HL-60 (cell line): ENCODE results near the gene PPP1R9A.

ENCODE experiments used
- DNase-seq, 2 experiments: peaks; one replicate each; pipeline ENCODE4 v3.0.0-alpha.2; 2010 to 2020; ENCODE audit warnings: low read depth in 1 of 2, low spot score in 1 of 2
- H3K27ac ChIP-seq: fragments of 250-450 bp; sonication (Bioruptor Pico); replicated peaks from 2 replicates; pipeline ENCODE4 v1.5.1; 2020; ENCODE audit warnings: mild to moderate bottlenecking, moderate library complexity
- H3K27me3 ChIP-seq: fragments of 250-450 bp; sonication (Bioruptor Pico); 2 replicates; pipeline ENCODE4 v1.5.1; 2021; ENCODE audit warnings: mild to moderate bottlenecking, moderate library complexity; ENCODE audit not compliant: insufficient read depth, poor library complexity, severe bottlenecking
- H3K4me3 ChIP-seq: replicated peaks from 2 replicates; pipeline ENCODE4 v1.5.1; 2011; ENCODE audit warnings: mild to moderate bottlenecking, control low read depth, low read length; ENCODE audit not compliant: insufficient read depth
- GABPA ChIP-seq: IDR thresholded peaks from 2 replicates; pipeline ENCODE4 v1.6.1; 2012; ENCODE audit warnings: low read depth
- POLR2AphosphoS5 ChIP-seq: IDR thresholded peaks from 2 replicates; pipeline ENCODE4 v1.6.1; 2012; ENCODE audit warnings: low read depth
- SPI1 ChIP-seq: IDR thresholded peaks from 2 replicates; pipeline ENCODE4 v1.6.1; 2012; ENCODE audit warnings: low read depth, mild to moderate bottlenecking, borderline replicate concordance
- TF ChIP-seq, protein P1 (sequence below): IDR thresholded peaks from 2 replicates; pipeline ENCODE4 v1.6.1; 2012; ENCODE audit warnings: low read depth; ENCODE audit not compliant: insufficient replicate concordance
- TF ChIP-seq, protein P2 (sequence below): IDR thresholded peaks from one replicate; pipeline ENCODE4 v1.5.1; 2011; ENCODE audit warnings: low read length, control low read depth, inconsistent platforms; ENCODE audit not compliant: insufficient read depth

The PPP1R9A gene

GRCh38 chr7:95276114-95276513 is 368.7 kb downstream of the PPP1R9A start:
- H3K27ac ChIP-seq, result no peak overlapping the region
- no peak for TF ChIP-seq SPI1
- TF ChIP-seq, protein P1, sequence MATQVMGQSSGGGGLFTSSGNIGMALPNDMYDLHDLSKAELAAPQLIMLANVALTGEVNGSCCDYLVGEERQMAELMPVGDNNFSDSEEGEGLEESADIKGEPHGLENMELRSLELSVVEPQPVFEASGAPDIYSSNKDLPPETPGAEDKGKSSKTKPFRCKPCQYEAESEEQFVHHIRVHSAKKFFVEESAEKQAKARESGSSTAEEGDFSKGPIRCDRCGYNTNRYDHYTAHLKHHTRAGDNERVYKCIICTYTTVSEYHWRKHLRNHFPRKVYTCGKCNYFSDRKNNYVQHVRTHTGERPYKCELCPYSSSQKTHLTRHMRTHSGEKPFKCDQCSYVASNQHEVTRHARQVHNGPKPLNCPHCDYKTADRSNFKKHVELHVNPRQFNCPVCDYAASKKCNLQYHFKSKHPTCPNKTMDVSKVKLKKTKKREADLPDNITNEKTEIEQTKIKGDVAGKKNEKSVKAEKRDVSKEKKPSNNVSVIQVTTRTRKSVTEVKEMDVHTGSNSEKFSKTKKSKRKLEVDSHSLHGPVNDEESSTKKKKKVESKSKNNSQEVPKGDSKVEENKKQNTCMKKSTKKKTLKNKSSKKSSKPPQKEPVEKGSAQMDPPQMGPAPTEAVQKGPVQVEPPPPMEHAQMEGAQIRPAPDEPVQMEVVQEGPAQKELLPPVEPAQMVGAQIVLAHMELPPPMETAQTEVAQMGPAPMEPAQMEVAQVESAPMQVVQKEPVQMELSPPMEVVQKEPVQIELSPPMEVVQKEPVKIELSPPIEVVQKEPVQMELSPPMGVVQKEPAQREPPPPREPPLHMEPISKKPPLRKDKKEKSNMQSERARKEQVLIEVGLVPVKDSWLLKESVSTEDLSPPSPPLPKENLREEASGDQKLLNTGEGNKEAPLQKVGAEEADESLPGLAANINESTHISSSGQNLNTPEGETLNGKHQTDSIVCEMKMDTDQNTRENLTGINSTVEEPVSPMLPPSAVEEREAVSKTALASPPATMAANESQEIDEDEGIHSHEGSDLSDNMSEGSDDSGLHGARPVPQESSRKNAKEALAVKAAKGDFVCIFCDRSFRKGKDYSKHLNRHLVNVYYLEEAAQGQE, result no peak
- TF ChIP-seq, protein P2, sequence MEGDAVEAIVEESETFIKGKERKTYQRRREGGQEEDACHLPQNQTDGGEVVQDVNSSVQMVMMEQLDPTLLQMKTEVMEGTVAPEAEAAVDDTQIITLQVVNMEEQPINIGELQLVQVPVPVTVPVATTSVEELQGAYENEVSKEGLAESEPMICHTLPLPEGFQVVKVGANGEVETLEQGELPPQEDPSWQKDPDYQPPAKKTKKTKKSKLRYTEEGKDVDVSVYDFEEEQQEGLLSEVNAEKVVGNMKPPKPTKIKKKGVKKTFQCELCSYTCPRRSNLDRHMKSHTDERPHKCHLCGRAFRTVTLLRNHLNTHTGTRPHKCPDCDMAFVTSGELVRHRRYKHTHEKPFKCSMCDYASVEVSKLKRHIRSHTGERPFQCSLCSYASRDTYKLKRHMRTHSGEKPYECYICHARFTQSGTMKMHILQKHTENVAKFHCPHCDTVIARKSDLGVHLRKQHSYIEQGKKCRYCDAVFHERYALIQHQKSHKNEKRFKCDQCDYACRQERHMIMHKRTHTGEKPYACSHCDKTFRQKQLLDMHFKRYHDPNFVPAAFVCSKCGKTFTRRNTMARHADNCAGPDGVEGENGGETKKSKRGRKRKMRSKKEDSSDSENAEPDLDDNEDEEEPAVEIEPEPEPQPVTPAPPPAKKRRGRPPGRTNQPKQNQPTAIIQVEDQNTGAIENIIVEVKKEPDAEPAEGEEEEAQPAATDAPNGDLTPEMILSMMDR, result no peak
- no peak for TF ChIP-seq GABPA
- TF ChIP-seq POLR2AphosphoS5, result no peak
- DNase-seq, result no peak
- no peaks in the 10 kb centered on the region for H3K27me3 ChIP-seq
- H3K4me3 ChIP-seq, result no peak overlapping the region

- Histone ChIP-seq H3K4me3 (no peak overlapping the region), H3K27me3 (no peaks in the 10 kb centered on the region), H3K27ac (no peak overlapping the region)
- no peak for DNase-seq
- TF ChIP-seq, protein P1, result no peak
- TF ChIP-seq POLR2AphosphoS5 (no peak), GABPA (no peak), SPI1 (no peak)
- TF ChIP-seq, protein P2, result no peak
Measured at GRCh38 chr7:95279417-95279816, 372.0 kb downstream of the PPP1R9A start.

DNA sequence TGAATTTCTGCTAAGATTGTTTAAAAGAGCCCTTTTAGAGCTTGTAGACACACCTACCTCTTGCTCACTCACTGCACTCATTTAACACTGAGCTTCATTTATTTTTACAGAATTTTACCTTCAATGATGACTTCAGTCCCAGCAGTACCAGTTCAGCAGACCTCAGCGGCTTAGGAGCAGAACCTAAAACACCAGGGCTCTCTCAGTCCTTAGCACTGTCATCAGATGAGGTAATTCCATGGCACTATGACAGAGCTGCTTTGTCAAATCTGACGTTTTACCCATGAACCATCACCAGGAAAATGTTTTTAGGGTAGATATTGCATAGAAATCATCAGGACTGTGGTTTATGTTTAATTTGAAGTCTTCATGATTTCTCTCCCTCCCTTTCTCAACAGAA is 378.7 kb downstream of the PPP1R9A start:
- TF ChIP-seq SPI1 (no peak), GABPA (no peak)
- TF ChIP-seq, protein P1, result no peak
- Histone ChIP-seq H3K27me3 (no peaks in the 10 kb centered on the region), H3K4me3 (no peak overlapping the region), H3K27ac (no peak overlapping the region)
- no peak for DNase-seq
